ENCODE data around the gene CDH4. TPM values are rescaled to one million over a fixed set of nuclear protein-coding genes. Genes with fewer than 3 reads are reported as not detected.

The CDH4 gene
- total and polyA plus RNA-seq, 9 of the 15 experiments (the other 6 are each of a cell fraction or from before 2014, with no cell fraction given): 0.04 TPM; not detected in 8

DNA sequence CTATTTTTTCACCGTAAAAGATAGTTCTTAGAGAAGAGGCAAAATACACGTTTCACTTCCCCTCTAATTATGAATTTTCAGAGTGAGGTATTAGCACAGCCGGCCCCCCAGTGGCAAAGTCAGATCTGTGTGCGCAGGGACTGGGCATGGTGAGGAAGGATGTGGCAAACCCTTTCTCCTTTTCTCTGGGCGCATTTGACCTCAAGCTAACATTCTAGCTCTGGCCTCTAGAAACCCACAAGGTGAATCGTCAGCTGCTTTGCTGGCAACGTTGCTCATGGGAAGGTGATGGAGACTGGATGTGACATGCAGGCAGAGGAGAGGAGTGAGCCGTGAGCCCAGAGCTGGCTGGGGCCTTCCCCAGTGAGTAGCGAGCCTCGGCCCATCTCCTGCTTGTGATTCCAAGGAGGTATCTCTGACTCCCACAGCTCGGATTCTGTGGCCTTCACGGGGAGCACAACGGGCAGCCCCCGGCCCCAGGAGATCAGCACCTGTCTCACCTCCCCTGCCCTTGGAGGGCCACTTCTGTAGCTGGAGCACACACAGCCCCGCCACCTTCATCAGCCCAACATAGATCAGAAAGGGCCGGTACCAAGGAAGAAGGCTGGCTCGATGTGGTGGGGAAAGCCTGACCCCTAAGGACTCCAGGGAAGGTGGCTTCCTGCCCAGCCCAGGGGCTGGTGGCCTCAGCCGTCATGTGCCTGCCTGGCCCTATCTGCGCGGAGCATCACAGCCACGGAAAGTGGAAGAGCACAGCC is 660.8 kb downstream of the CDH4 start (continued):
- TF ChIP-seq, protein P1, sequence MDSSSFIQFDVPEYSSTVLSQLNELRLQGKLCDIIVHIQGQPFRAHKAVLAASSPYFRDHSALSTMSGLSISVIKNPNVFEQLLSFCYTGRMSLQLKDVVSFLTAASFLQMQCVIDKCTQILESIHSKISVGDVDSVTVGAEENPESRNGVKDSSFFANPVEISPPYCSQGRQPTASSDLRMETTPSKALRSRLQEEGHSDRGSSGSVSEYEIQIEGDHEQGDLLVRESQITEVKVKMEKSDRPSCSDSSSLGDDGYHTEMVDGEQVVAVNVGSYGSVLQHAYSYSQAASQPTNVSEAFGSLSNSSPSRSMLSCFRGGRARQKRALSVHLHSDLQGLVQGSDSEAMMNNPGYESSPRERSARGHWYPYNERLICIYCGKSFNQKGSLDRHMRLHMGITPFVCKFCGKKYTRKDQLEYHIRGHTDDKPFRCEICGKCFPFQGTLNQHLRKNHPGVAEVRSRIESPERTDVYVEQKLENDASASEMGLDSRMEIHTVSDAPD (CRISPR knock-in tag; IDR thresholded peaks at IDR 0.05): no peak

DNA sequence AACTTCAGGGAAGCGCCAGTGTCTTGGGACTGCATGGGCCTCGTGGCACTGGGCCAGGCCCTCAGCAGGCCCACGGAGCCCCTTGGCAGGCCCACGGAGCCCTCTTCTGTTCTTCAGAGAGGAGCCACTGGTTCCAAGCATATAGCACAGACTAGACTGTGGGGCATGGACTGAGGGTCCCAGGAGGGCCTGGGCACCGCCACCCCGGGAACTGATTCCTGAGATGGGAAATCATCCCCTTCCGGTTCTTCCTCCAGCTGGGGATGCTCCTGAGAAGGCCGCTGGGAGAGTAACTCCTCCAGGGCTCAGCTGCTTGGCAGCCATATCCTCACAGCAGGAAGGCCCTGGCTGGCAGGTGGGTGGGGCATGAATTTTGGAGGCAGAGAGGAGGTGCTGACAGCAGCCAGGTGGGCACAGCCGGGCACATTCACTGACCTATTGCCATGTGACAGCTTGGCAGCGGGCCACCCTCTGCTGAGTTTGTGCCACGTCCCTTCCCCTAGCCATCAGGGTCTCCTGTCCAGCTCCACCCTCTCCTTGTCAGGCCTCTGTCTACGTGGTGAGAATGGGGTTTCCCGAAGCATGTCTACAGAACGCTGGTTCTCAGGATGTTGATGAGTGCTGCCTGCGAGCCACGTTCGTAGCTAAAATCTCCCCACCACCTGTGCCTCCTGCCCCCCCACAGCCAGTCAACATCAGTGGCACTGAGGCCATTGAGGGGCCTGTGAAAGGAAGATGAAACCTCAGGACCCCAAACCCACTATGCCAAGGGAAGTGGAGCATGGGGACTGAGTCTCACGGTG is 661.6 kb downstream of the CDH4 start:
- BruUV-seq (replicated peaks): no TSS peak
- FAIRE-seq (no peak), ATAC-seq (no peak), DNase-seq (ENCODE audit: extremely low read depth in 1 of 4, low spot score in 3 of 4) (no peak)
- Histone ChIP-seq H3K36me3 (ENCODE audit: control insufficient read depth, insufficient read depth, low read length) (no peaks in the 10 kb centered on the region), H3K4me2 (ENCODE audit: insufficient read depth, low read length) (no peak overlapping the region), H3K27ac (ENCODE audit: extremely low read depth, low read depth, low read length) (no peak overlapping the region), H4K20me1 (replicated peaks; ENCODE audit: control insufficient read depth, insufficient read depth, low read length) (peaks cover 16% of the 10 kb centered on the region; the same call in 1 of the 2 replicates), H3K9me3 (replicated peaks; ENCODE audit: control insufficient read depth, insufficient read depth, low read depth, low read length) (0 out of 2 replicates have a peak, but pooled peaks cover 2% of the 10 kb centered on the region), H3K27me3 (ENCODE audit: control insufficient read depth in 2 of 2, insufficient read depth in 2 of 2, low read length in 2 of 2) (peaks cover 24 to 70% of the 10 kb centered on the region in 2 experiments), H3K9ac (ENCODE audit: insufficient read depth in 1 of 2, low read depth in 2 of 2, low read length in 2 of 2) (no peak overlapping the region), H3K9me1 (ENCODE audit: control insufficient read depth, insufficient read depth, low read length) (no peaks in the 10 kb centered on the region), H2AFZ (ENCODE audit: low read depth, low read length) (no peak overlapping the region), H3K79me2 (ENCODE audit: control insufficient read depth, insufficient read depth, low read length) (no peaks in the 10 kb centered on the region), H3K4me3 (no peak overlapping the region), H3K4me1 (replicated peaks in 1 of 2; ENCODE audit: control insufficient read depth in 2 of 2, insufficient read depth in 2 of 2, low read length in 2 of 2) (peaks cover 0 to 6% of the 10 kb centered on the region in 2 experiments; a peak in 1 of 5 replicates)
- intact Hi-C loops (cut with micrococcal nuclease): no loop called here
- POLR2A ChIA-PET: interaction anchor here (0.9 kb wide), 1 partner anchor 9 kb away, joined by 3 read pairs; no protein-coding TSS in a partner anchor
- CTCF ChIA-PET (ENCODE audit: low intra/inter-chr PET ratio): no interaction called here
- 2% methylated on average over 18 of the region's 18 CpGs for WGBS (ENCODE audit: insufficient coverage, low coverage, missing lambda C conversion rate)
- in situ Hi-C loops (cut with MboI): no loop called here
- no peak for TF ChIP-seq SRF (CRISPR knock-in tag; IDR thresholded peaks at IDR 0.05)
- TF ChIP-seq, protein P2, sequence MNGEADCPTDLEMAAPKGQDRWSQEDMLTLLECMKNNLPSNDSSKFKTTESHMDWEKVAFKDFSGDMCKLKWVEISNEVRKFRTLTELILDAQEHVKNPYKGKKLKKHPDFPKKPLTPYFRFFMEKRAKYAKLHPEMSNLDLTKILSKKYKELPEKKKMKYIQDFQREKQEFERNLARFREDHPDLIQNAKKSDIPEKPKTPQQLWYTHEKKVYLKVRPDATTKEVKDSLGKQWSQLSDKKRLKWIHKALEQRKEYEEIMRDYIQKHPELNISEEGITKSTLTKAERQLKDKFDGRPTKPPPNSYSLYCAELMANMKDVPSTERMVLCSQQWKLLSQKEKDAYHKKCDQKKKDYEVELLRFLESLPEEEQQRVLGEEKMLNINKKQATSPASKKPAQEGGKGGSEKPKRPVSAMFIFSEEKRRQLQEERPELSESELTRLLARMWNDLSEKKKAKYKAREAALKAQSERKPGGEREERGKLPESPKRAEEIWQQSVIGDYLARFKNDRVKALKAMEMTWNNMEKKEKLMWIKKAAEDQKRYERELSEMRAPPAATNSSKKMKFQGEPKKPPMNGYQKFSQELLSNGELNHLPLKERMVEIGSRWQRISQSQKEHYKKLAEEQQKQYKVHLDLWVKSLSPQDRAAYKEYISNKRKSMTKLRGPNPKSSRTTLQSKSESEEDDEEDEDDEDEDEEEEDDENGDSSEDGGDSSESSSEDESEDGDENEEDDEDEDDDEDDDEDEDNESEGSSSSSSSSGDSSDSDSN (IDR thresholded peaks at IDR 0.05; ENCODE audit: borderline replicate concordance in 1 of 2, low read depth in 2 of 2, low read length in 2 of 2): no peak
- TF ChIP-seq CBX3 (IDR thresholded peaks at IDR 0.05; ENCODE audit: borderline replicate concordance in 1 of 2, low read length in 2 of 2): no peak
- no peak for TF ChIP-seq ZNF764 (CRISPR knock-in tag; IDR thresholded peaks at IDR 0.05; ENCODE audit: low read depth)
- no peak for TF ChIP-seq C11orf30 (IDR thresholded peaks at IDR 0.05; ENCODE audit: low read depth)
- no peak for TF ChIP-seq COPS2 (conservative IDR thresholded peaks at IDR 0.05)
- TF ChIP-seq, protein P3, sequence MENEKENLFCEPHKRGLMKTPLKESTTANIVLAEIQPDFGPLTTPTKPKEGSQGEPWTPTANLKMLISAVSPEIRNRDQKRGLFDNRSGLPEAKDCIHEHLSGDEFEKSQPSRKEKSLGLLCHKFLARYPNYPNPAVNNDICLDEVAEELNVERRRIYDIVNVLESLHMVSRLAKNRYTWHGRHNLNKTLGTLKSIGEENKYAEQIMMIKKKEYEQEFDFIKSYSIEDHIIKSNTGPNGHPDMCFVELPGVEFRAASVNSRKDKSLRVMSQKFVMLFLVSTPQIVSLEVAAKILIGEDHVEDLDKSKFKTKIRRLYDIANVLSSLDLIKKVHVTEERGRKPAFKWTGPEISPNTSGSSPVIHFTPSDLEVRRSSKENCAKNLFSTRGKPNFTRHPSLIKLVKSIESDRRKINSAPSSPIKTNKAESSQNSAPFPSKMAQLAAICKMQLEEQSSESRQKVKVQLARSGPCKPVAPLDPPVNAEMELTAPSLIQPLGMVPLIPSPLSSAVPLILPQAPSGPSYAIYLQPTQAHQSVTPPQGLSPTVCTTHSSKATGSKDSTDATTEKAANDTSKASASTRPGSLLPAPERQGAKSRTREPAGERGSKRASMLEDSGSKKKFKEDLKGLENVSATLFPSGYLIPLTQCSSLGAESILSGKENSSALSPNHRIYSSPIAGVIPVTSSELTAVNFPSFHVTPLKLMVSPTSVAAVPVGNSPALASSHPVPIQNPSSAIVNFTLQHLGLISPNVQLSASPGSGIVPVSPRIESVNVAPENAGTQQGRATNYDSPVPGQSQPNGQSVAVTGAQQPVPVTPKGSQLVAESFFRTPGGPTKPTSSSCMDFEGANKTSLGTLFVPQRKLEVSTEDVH (IDR thresholded peaks at IDR 0.05; ENCODE audit: low read depth, partially characterized antibody): no peak
- TF ChIP-seq, protein P4, sequence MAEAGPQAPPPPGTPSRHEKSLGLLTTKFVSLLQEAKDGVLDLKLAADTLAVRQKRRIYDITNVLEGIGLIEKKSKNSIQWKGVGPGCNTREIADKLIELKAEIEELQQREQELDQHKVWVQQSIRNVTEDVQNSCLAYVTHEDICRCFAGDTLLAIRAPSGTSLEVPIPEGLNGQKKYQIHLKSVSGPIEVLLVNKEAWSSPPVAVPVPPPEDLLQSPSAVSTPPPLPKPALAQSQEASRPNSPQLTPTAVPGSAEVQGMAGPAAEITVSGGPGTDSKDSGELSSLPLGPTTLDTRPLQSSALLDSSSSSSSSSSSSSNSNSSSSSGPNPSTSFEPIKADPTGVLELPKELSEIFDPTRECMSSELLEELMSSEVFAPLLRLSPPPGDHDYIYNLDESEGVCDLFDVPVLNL (CRISPR knock-in tag; IDR thresholded peaks at IDR 0.05; ENCODE audit: low read depth): no peak
